ENCODE results near the gene SEMA3F.
"Not testable (repeated sequence)": the region's sequence is repeated elsewhere in the genome, so short reads cannot be mapped to it uniquely, and the experiment has no call there.

Gene SEMA3F

GRCh38 chr3:50193746-50194127 lies 38.6 kb downstream of the SEMA3F start:
- no peak for DNase-seq (ENCODE audit: low spot score)

- DNase-seq (ENCODE audit: low spot score), result peak; percentile 94
Measured at GRCh38 chr3:50194128-50194902, 39.2 kb downstream of the SEMA3F start.

- DNase-seq (ENCODE audit: low spot score), result peak; percentile 72
Measured at GRCh38 chr3:50194903-50195500, 39.9 kb downstream of the SEMA3F start.

- peak; percentile 93 for DNase-seq (ENCODE audit: low spot score)
Measured at GRCh38 chr3:50195501-50196252, 40.6 kb downstream of the SEMA3F start.

GRCh38 chr3:50196253-50196801 lies 41.2 kb downstream of the SEMA3F start:
- DNase-seq (ENCODE audit: low spot score), result peak; percentile 52

GRCh38 chr3:50201573-50202315 lies 46.6 kb downstream of the SEMA3F start:
- no peak for DNase-seq (ENCODE audit: low spot score)

GRCh38 chr3:50202353-50203112 lies 47.4 kb downstream of the SEMA3F start:
- no peak for DNase-seq (ENCODE audit: low spot score)

GRCh38 chr3:50203113-50203808 lies 48.1 kb downstream of the SEMA3F start:
- no peak for DNase-seq (ENCODE audit: low spot score)

GRCh38 chr3:50203809-50204803 lies 49.0 kb downstream of the SEMA3F start:
- DNase-seq (ENCODE audit: low spot score), result peak; percentile 8

- DNase-seq (ENCODE audit: low spot score), result peak; percentile 86
Measured at GRCh38 chr3:50204804-50205412, 49.8 kb downstream of the SEMA3F start, which contains the start of gene SLC38A3. SLC38A3 (plus strand) TSS chr3:50205271; CDS start chr3:50214200, 8,929 bp downstream.

GRCh38 chr3:50205413-50206276 lies 50.5 kb downstream of the SEMA3F start:
- DNase-seq (ENCODE audit: low spot score), result peak; percentile 79

GRCh38 chr3:50207359-50208042 lies 52.4 kb downstream of the SEMA3F start:
- DNase-seq (ENCODE audit: low spot score), result no peak

- no peak for DNase-seq (ENCODE audit: low spot score)
Measured at GRCh38 chr3:50208677-50209344, 53.7 kb downstream of the SEMA3F start.

- no peak for DNase-seq (ENCODE audit: low spot score)
Measured at GRCh38 chr3:50210176-50210509, 55.0 kb downstream of the SEMA3F start.

- peak; percentile 82 for DNase-seq (ENCODE audit: low spot score)
Measured at GRCh38 chr3:50210510-50211367, 55.6 kb downstream of the SEMA3F start.

GRCh38 chr3:50211368-50211717 lies 56.2 kb downstream of the SEMA3F start:
- not testable (repeated sequence) for DNase-seq (ENCODE audit: low spot score)

Measured in HuH-7.5 (cell line).